ENCODE data around the gene TMED9. TPM values are rescaled to one million over a fixed set of nuclear protein-coding genes. Genes with fewer than 3 reads are reported as not detected.

Gene TMED9
- total and polyA plus RNA-seq, 5 donors: 64.4 to 102 (median 79.7) TPM

DNA sequence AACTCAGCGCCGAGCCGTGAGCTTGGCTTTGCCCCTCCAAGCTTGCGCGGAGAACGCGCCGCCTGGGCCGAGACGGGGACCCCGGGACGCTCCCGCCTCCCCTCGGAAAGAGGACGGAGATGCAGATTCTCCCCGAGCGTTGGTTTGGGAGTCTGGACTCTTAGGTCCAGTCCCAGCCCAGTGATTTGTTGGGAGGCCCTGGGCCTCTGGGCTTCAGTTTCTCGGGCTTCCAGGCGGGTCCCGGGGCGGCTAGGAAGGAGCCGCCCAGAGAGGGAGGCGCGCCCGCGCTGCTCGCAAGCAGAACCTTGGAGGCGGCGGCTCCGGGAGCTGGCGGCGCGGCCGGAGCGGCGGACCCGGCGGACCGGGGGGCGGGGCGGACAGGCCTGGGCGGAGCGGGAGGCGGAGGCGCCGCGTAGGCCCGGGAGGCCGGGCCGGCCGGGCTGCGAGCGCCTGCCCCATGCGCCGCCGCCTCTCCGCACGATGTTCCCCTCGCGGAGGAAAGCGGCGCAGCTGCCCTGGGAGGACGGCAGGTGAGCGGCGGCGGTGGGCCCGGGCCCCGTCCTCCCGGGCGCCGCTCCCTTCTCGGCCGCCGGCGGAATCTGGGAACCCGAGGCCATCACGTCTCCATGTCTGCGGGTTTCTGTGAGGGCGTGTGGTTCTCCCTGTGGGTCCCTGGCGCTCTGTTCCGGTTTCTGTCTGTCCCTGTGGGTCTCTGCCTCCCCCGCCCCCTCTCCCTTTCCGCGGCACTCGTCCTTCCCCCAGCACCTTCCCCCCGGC is 7.9 kb downstream of the TMED9 start, which contains the start of gene B4GALT7:
TSS of gene B4GALT7 (plus strand) at position 402 of the 777 bp plus-strand sequence. CDS start at position 481, 79 bp downstream.
- intact Hi-C loops (cut with DNase I): no loop called here
- Histone ChIP-seq H3K4me1 (ENCODE audit: control insufficient read depth, insufficient read depth, low read length) (peaks cover 7% of the 10 kb centered on the region), H3K27me3 (ENCODE audit: control insufficient read depth, insufficient read depth) (no peaks in the 10 kb centered on the region), H3K4me3 (ENCODE audit: low read length) (peak within 1 kb of the TSS; percentile 91), H3K9me3 (ENCODE audit: control insufficient read depth, low read length) (no peaks in the 10 kb centered on the region), H3K27ac (ENCODE audit: low read length) (peak within 1 kb of the TSS; percentile 88)
- ATAC-seq (peak; percentile 95 to 97), DNase-seq (peak; percentile 87 to 95 (median 94))
- WGBS: under 1% methylated on average over 86 of the region's 86 CpGs

DNA sequence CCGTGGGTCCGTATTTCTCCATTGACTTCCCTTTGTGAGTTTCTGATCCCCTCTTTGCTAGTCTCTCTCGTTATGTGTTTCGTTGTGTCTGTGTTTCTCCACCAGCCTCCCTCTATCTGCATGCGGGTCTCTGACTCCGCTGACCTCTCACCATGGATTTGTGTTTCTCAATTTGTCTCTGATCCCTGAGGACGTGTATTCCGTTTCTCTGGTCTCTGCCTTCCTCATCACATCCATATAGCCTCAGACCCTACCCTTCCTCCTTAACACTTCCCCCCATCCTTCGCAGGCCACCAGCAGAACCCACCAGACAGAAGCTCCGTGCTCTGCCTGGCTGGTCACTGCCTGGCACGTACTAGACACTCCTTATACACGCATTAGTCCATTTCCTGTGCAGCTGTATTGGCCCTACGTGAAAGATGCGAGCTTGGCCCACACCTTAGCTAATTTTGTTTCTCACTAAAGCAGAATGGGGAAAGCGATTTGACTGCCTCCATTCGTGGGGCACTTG is 8.6 kb downstream of the TMED9 start:
- intact Hi-C loops (cut with DNase I): no loop called here
- peak overlapping the region; percentile 88 for H3K27ac ChIP-seq (ENCODE audit: low read length)
- DNase-seq (no peak), ATAC-seq (peak in 1 of 2 donors; percentile 2)
- H3K4me3 ChIP-seq (ENCODE audit: low read length): peak overlapping the region; percentile 91
- no peaks in the 10 kb centered on the region for H3K27me3 ChIP-seq (ENCODE audit: control insufficient read depth, insufficient read depth)
- 5% methylated on average over 16 of the region's 16 CpGs for WGBS
- H3K9me3 ChIP-seq (ENCODE audit: control insufficient read depth, low read length): no peaks in the 10 kb centered on the region
- H3K4me1 ChIP-seq (ENCODE audit: control insufficient read depth, insufficient read depth, low read length): peaks cover 7% of the 10 kb centered on the region

DNA sequence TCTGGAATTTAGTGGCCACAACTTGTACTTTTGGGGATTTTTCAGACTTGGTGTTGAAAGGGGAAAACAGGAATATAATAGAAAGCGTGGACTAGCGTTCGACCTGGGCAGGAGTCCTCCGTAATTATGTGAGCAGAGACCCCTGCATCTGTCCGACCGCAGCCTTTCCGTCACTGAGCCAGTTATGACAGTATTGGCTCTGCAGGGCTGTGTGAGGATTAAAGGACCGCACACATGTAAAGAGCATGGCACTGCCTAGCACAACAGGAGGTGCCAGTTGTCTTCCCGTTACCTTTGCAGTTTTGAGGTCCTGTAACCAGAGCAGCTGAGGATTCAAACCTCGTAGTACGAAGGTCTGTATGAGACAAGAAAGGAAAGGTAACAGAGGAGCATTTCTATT is 9.1 kb downstream of the TMED9 start:
- H3K27ac ChIP-seq (ENCODE audit: low read length): no peak overlapping the region
- DNase-seq (no peak), ATAC-seq (no peak)
- no peak overlapping the region for H3K4me3 ChIP-seq (ENCODE audit: low read length)
- no peaks in the 10 kb centered on the region for H3K9me3 ChIP-seq (ENCODE audit: control insufficient read depth, low read length)
- no peaks in the 10 kb centered on the region for H3K27me3 ChIP-seq (ENCODE audit: control insufficient read depth, insufficient read depth)
- WGBS: 90% methylated on average over 11 of the region's 11 CpGs
- intact Hi-C loops (cut with DNase I): no loop called here
- peaks cover 7% of the 10 kb centered on the region for H3K4me1 ChIP-seq (ENCODE audit: control insufficient read depth, insufficient read depth, low read length)

DNA sequence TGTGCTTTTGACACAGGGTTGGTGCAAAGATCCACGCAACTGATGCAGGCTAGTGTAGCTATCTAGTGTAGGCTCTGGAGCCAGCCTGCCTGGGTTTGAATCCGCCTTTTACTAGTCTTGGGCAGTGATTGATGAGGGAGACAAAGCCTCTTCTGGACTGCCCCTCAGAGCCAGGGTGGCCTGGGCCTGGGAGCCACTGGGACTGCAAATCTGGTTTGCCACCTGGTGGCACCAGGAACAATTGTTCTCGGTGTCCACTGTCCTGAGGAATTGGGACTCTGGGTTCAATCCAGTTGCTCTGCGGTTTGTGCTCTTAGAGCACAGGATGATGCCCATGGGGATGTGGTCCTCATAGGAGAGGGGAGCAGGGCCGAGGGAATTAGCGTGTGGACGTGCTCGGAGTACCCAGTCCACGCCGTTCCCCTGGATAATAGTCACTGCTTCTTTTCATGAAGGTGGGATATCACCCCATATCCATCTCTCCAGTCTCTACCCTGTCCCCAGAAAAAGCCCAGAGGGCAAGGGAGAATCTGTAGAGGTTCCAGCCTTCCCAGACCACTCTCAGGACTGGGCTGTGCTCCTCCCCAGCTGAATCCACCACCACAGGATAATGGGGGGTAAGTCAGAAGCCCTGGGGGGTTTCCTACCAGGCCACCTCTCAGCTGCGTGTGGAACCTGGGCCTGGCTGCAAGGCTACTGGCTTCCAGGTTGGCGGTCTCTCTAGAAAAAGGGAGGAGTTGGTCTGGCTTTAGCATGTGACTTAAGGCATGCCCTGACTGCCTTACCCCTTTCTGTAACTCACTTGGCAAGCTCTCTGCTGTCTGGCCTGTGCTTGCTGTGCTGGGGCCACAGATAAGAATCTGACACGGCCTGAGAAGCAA is 9.8 kb downstream of the TMED9 start:
- DNase-seq (no peak), ATAC-seq (no peak)
- intact Hi-C loops (cut with DNase I): no loop called here
- WGBS: 86% methylated on average over 13 of the region's 13 CpGs
- H3K9me3 ChIP-seq (ENCODE audit: control insufficient read depth, low read length): no peaks in the 10 kb centered on the region
- H3K27me3 ChIP-seq (ENCODE audit: control insufficient read depth, insufficient read depth): no peaks in the 10 kb centered on the region
- H3K4me1 ChIP-seq (ENCODE audit: control insufficient read depth, insufficient read depth, low read length): peaks cover 7% of the 10 kb centered on the region
- H3K4me3 ChIP-seq (ENCODE audit: low read length): no peak overlapping the region
- no peak overlapping the region for H3K27ac ChIP-seq (ENCODE audit: low read length)

DNA sequence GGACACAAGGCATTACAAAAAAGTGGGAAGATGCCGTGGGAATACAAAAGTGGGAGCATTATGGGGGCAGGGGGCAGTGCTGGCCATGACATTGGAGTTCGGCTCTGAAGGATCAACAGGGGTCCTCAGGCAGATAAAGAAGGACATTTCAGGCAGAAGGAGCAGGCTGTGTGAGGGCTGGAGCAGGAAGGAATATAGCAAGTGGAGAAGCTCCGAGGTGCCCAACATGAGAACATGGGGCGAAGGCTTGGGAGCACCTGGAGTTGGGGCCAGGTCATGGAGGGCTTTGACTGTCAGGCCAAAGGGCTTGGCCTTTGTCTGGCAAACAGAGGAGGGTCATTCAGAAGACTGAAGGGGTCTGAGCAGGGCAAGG is 10.4 kb downstream of the TMED9 start:
- intact Hi-C loops (cut with DNase I): no loop called here
- peaks cover 7% of the 10 kb centered on the region for H3K4me1 ChIP-seq (ENCODE audit: control insufficient read depth, insufficient read depth, low read length)
- H3K4me3 ChIP-seq (ENCODE audit: low read length): no peak overlapping the region
- H3K27ac ChIP-seq (ENCODE audit: low read length): no peak overlapping the region
- WGBS: 89% methylated on average over 4 of the region's 4 CpGs
- H3K9me3 ChIP-seq (ENCODE audit: control insufficient read depth, low read length): no peaks in the 10 kb centered on the region
- DNase-seq (no peak), ATAC-seq (no peak)
- no peaks in the 10 kb centered on the region for H3K27me3 ChIP-seq (ENCODE audit: control insufficient read depth, insufficient read depth)

DNA sequence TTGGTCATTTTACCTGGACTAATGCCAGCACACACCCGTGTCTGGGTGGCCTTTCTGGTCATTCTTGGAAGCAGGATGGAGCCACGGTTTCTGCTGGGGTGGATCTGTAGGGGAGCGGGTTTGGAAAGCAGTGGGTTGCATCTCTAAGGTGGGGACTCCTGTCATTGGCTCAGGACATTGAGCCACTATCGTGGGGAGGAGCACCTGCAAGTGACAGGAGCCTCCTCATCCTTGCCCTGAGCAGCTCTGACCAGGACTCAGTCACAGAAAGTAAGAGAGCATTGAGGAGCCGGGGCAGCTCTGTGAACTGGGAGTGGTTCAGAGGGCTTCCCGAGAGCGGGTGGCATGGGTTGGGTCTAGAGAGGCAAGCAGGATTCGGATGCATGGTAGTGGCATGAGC is 11.6 kb downstream of the TMED9 start:
- H3K4me1 ChIP-seq (ENCODE audit: control insufficient read depth, insufficient read depth, low read length): peaks cover 7% of the 10 kb centered on the region
- DNase-seq (no peak), ATAC-seq (no peak)
- H3K27ac ChIP-seq (ENCODE audit: low read length): no peak overlapping the region
- WGBS: 78% methylated on average over 8 of the region's 8 CpGs
- H3K4me3 ChIP-seq (ENCODE audit: low read length): no peak overlapping the region
- intact Hi-C loops (cut with DNase I): no loop called here
- H3K9me3 ChIP-seq (ENCODE audit: control insufficient read depth, low read length): no peaks in the 10 kb centered on the region
- no peaks in the 10 kb centered on the region for H3K27me3 ChIP-seq (ENCODE audit: control insufficient read depth, insufficient read depth)

DNA sequence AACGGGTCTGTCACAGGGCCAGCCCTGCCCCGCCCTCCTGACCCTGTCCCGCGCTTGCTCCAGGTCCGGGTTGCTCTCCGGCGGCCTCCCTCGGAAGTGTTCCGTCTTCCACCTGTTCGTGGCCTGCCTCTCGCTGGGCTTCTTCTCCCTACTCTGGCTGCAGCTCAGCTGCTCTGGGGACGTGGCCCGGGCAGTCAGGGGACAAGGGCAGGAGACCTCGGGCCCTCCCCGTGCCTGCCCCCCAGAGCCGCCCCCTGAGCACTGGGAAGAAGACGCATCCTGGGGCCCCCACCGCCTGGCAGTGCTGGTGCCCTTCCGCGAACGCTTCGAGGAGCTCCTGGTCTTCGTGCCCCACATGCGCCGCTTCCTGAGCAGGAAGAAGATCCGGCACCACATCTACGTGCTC is 12.1 kb downstream of the TMED9 start:
- no peak overlapping the region for H3K27ac ChIP-seq (ENCODE audit: low read length)
- peaks cover 7% of the 10 kb centered on the region for H3K4me1 ChIP-seq (ENCODE audit: control insufficient read depth, insufficient read depth, low read length)
- ATAC-seq: no peak
- intact Hi-C loops (cut with DNase I): no loop called here
- 89% methylated on average over 27 of the region's 27 CpGs for WGBS
- no peaks in the 10 kb centered on the region for H3K27me3 ChIP-seq (ENCODE audit: control insufficient read depth, insufficient read depth)
- DNase-seq: peak in 1 of 3 donors; percentile 55
- H3K4me3 ChIP-seq (ENCODE audit: low read length): no peak overlapping the region
- H3K9me3 ChIP-seq (ENCODE audit: control insufficient read depth, low read length): no peaks in the 10 kb centered on the region

DNA sequence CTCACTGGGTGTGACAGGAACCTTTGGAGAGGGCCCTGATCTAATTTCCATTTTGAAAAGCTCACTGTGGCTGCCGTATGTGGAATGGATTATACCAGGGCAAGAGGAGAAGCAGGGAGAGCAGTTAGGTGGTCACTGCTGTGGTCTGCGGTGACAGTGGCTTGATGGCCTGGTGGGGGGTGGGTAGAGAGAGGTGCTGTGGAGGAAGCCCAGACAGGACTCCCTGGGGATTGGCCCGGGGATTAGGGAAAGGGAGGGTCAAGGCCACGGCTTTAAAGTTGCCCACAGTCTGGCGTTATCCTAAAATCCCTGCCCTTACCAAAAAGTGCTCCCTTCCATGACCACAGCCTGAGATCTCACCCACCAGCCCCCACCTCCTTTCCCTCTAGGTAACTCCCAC is 12.7 kb downstream of the TMED9 start:
- peaks cover 7% of the 10 kb centered on the region for H3K4me1 ChIP-seq (ENCODE audit: control insufficient read depth, insufficient read depth, low read length)
- WGBS: 78% methylated on average over 5 of the region's 5 CpGs
- DNase-seq (no peak), ATAC-seq (no peak)
- H3K9me3 ChIP-seq (ENCODE audit: control insufficient read depth, low read length): no peaks in the 10 kb centered on the region
- H3K27ac ChIP-seq (ENCODE audit: low read length): no peak overlapping the region
- no peaks in the 10 kb centered on the region for H3K27me3 ChIP-seq (ENCODE audit: control insufficient read depth, insufficient read depth)
- H3K4me3 ChIP-seq (ENCODE audit: low read length): no peak overlapping the region
- intact Hi-C loops (cut with DNase I): no loop called here

DNA sequence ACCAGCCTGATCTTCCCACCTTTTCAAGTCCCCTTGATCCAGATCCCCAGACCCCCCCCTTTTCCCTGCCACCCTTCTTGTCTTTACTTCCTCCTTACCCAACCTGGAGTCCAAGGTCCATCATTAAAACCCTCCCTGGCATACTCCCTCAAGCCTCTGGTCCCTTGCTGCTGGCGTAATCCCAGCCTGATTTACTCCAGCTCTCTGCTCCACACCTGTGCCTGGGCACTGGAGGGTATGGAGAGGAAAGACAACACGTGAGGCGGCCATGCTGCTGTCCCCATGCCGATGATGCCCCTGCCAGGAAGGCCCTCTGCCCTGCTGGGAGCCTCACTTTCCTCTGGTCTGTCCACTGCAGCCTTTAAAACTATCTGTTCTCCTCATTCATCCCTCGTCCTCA is 13.1 kb downstream of the TMED9 start:
- Histone ChIP-seq H3K27ac (ENCODE audit: low read length) (no peak overlapping the region), H3K27me3 (ENCODE audit: control insufficient read depth, insufficient read depth) (no peaks in the 10 kb centered on the region), H3K9me3 (ENCODE audit: control insufficient read depth, low read length) (no peaks in the 10 kb centered on the region), H3K4me1 (ENCODE audit: control insufficient read depth, insufficient read depth, low read length) (peaks cover 7% of the 10 kb centered on the region), H3K4me3 (ENCODE audit: low read length) (no peak overlapping the region)
- WGBS: 85% methylated on average over 5 of the region's 5 CpGs
- DNase-seq (no peak), ATAC-seq (no peak)
- intact Hi-C loops (cut with DNase I): no loop called here

DNA sequence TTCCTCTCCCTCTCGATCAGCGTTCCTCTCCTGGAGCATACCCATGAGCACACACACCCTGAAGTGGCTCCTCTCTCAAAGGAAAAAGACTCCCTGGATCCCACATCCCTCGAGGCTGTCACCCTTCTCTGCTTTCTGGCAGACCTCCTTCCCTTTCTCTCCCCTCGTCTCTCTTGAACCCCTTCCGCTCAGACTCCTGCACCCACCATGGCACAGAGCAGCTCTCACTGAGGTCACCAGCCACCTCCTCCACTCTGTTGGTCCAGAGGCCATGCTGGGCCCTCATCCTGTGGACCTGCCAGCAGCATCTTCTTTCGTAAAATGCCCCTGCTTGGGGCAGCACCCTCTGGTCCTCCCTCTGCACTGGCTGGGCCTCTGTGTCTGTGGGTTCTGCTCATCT is 13.7 kb downstream of the TMED9 start:
- no peaks in the 10 kb centered on the region for H3K27me3 ChIP-seq (ENCODE audit: control insufficient read depth, insufficient read depth)
- ATAC-seq: no peak
- peaks cover 6% of the 10 kb centered on the region for H3K4me1 ChIP-seq (ENCODE audit: control insufficient read depth, insufficient read depth, low read length)
- H3K4me3 ChIP-seq (ENCODE audit: low read length): no peak overlapping the region
- intact Hi-C loops (cut with DNase I): no loop called here
- no peak for DNase-seq
- WGBS: 83% methylated on average over 6 of the region's 6 CpGs
- no peak overlapping the region for H3K27ac ChIP-seq (ENCODE audit: low read length)
- H3K9me3 ChIP-seq (ENCODE audit: control insufficient read depth, low read length): no peaks in the 10 kb centered on the region
